ENCODE measurements around the gene HSPBAP1. TPM values are rescaled to one million over a fixed set of nuclear protein-coding genes. Genes with fewer than 3 reads are reported as not detected.

Gene HSPBAP1
- 10 to 100 TPM in 1 of 2 donors, 1 to 10 TPM in 1; 8.2 to 11.9 TPM for total RNA-seq

- no peak for TF ChIP-seq CTCF (IDR thresholded peaks at IDR 0.05)
- DNase-seq (ENCODE audit: low spot score) = peak; percentile 83
These were observed at the start of gene HSPBAP1 for GRCh38 chr3:122793568-122794416. HSPBAP1 (minus strand) TSS chr3:122793831; CDS start chr3:122793680, 151 bp downstream.

GRCh38 chr3:122835590-122835989 lies 42.0 kb upstream of the HSPBAP1 start:
- DNase-seq (ENCODE audit: low spot score) (no peak), ATAC-seq (ENCODE audit: insufficient number of reproducible peaks, low FRiP score, low read depth) (no peak)
- Histone ChIP-seq H3K36me3 (peaks cover 4% of the 10 kb centered on the region), H3K4me3 (no peak overlapping the region), H3K4me1 (ENCODE audit: control insufficient read depth in 1 of 2, low read depth in 2 of 2) (no peaks in the 10 kb centered on the region), H3K27me3 (replicated peaks; ENCODE audit: insufficient read depth) (no peaks in the 10 kb centered on the region), H3K27ac (no peak overlapping the region), H3K9me3 (no peaks in the 10 kb centered on the region)
- no peak for TF ChIP-seq CTCF (IDR thresholded peaks at IDR 0.05)

More at GRCh38 chr3:122793568-122794416, at the start of gene HSPBAP1:
- ATAC-seq (ENCODE audit: insufficient number of reproducible peaks, low FRiP score, low read depth) = peak; percentile 67
- Histone ChIP-seq H3K36me3 (no peaks in the 10 kb centered on the region), H3K4me1 (ENCODE audit: control insufficient read depth in 1 of 2, low read depth in 2 of 2) (peaks cover 9 to 26% of the 10 kb centered on the region in 2 donors), H3K9me3 (no peaks in the 10 kb centered on the region), H3K27me3 (replicated peaks; ENCODE audit: insufficient read depth) (no peaks in the 10 kb centered on the region), H3K27ac (peak within 1 kb of the TSS; percentile 88 to 95), H3K4me3 (peak within 1 kb of the TSS; percentile 85)

- no peaks in the 10 kb centered on the region for H3K4me1 ChIP-seq (ENCODE audit: control insufficient read depth in 1 of 2, low read depth in 2 of 2)
- H3K9me3 ChIP-seq = no peaks in the 10 kb centered on the region
- H3K4me3 ChIP-seq = no peak overlapping the region
- peaks cover 4% of the 10 kb centered on the region for H3K36me3 ChIP-seq
- no peak for TF ChIP-seq CTCF (IDR thresholded peaks at IDR 0.05)
- no peak for DNase-seq (ENCODE audit: low spot score)
- H3K27ac ChIP-seq = no peak overlapping the region
- ATAC-seq (ENCODE audit: insufficient number of reproducible peaks, low FRiP score, low read depth) = no peak
- H3K27me3 ChIP-seq (replicated peaks; ENCODE audit: insufficient read depth) = no peaks in the 10 kb centered on the region
These were observed 34.6 kb upstream of the HSPBAP1 start for GRCh38 chr3:122828281-122828680.

- DNase-seq (ENCODE audit: low spot score) (no peak), ATAC-seq (ENCODE audit: insufficient number of reproducible peaks, low FRiP score, low read depth) (no peak)
- Histone ChIP-seq H3K4me3 (no peak overlapping the region), H3K4me1 (ENCODE audit: control insufficient read depth in 1 of 2, low read depth in 2 of 2) (no peaks in the 10 kb centered on the region), H3K36me3 (peaks cover 4% of the 10 kb centered on the region), H3K9me3 (no peaks in the 10 kb centered on the region), H3K27me3 (replicated peaks; ENCODE audit: insufficient read depth) (no peaks in the 10 kb centered on the region), H3K27ac (no peak overlapping the region)
- no peak for TF ChIP-seq CTCF (IDR thresholded peaks at IDR 0.05)
These were observed 32.6 kb upstream of the HSPBAP1 start for GRCh38 chr3:122826278-122826677.

GRCh38 chr3:122825460-122825859 lies 31.8 kb upstream of the HSPBAP1 start:
- no peaks in the 10 kb centered on the region for H3K4me1 ChIP-seq (ENCODE audit: control insufficient read depth in 1 of 2, low read depth in 2 of 2)
- no peak overlapping the region for H3K4me3 ChIP-seq
- no peak for ATAC-seq (ENCODE audit: insufficient number of reproducible peaks, low FRiP score, low read depth)
- DNase-seq (ENCODE audit: low spot score) = no peak
- H3K27ac ChIP-seq = no peak overlapping the region
- no peaks in the 10 kb centered on the region for H3K27me3 ChIP-seq (replicated peaks; ENCODE audit: insufficient read depth)
- H3K36me3 ChIP-seq = peaks cover 11% of the 10 kb centered on the region
- TF ChIP-seq CTCF (IDR thresholded peaks at IDR 0.05) = no peak
- no peaks in the 10 kb centered on the region for H3K9me3 ChIP-seq
